NOMO-1 treated with DMSO at 0.1 percent for 48 hours (cell line): ENCODE data around the gene CADM1.

ENCODE experiments used
- DNase-seq: peaks from one replicate; lab custom pipeline; 2025; ENCODE audit not compliant: unreplicated experiment; lab: John Stamatoyannopoulos, UW

CADM1 gene

DNA sequence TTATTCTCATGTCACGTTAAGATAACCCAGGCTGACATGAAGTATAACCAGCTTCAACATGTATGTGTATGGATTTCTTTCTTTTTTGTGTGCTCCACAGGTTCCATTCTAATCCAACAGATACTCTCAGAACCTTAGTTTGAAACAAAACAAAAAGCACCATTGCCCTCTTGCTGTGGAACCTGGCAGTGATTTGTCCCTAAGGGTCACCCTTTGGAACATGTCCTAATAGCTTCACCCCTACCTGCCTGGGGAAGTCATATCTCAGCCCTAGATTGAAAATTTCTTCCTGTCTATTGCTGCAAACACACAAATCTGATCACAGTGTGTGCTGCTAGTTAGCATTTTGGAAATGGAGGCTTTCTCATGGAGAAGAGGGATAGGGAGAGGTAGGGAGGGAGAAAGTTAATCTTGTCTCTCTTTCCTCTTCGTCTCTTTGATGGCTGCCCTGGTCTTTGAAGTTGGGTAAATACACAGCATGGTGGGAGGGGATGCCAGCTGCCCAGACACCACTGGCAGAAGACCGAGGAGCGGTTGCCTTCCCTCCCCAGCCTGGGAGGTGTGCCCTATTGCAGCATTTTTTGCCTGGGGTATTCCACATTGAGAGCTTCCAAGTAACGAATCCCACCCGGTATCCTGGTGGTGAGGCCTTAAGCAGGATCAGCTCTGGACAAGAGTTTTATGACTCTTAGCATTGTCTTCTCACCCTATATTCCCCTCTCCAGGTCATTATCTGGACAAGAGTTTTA lies 11.6 kb upstream of the CADM1 start:
- DNase-seq, result no peak

DNA sequence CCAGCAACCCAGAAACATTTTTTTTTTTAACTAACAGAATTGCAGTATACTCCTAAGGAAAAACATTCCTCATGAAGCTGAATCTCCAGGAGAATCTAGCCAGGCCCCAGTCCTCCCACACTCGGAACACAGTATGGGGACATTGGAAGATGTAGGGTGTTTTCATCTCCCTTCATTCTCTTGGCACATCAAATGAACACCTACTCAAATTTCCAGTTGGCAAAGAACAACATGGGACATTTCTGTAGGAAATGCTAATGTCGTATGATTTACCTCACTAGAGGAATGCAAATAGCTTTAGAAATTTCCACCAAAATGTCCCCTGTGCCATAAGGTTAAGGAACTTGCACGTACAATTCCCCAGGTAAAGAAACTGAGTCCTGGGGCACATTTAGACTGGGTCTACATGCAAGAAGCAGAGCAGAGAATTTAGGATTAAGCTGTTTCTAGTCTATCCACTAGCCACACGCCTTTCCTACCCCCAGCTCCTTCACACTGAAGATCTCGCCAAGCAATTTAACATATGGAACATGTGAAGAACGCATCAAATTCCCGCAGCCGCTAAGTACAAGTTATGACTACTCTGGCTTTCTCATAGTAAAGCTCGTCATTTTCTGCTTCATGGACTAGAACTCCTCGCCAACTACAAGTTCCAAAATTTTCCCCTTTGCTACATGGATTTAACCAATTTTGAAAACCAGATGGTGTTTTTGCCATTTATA lies 2.9 kb upstream of the CADM1 start:
- no peak for DNase-seq

DNA sequence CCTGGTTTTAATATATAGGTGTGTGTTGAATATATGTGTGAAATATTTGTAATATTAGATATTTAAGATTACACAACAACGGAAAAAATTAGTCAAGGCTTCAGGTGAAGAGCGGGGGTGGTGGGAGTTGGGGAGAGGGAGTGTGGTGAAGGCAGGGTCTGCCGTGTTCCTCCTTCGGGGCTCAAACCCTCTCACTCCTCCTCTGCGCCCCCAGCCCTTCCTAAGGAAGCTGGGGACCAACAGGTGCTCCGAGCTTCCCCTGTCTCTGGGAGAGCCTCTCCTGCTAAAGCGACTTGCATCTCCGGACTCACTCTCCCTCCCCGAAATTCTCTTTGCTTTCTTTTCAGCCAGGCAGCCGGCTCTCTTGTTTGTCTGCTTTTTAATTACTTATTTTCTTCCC lies 960 bp upstream of the CADM1 start:
- no peak for DNase-seq

DNA sequence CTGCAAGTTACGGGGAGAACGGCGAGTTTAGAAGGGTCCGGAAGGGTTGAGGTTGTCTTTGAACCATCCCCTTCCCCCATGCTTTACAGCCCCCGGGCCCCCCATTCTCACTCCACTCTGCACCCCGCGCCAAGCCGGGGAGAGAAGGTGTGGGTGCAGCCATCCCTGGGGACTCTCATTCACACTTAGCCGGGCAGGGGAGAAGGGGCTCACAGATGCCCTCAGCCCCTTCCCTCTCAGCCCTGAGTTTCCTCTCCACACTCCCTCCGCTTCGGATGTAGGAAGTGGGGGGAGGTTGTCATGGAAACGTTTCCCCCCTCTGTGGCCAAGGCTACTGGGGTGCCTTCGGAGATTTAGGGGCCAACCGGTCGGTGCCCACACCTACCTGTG lies 334 bp downstream of the CADM1 start:
- no peak for DNase-seq

DNA sequence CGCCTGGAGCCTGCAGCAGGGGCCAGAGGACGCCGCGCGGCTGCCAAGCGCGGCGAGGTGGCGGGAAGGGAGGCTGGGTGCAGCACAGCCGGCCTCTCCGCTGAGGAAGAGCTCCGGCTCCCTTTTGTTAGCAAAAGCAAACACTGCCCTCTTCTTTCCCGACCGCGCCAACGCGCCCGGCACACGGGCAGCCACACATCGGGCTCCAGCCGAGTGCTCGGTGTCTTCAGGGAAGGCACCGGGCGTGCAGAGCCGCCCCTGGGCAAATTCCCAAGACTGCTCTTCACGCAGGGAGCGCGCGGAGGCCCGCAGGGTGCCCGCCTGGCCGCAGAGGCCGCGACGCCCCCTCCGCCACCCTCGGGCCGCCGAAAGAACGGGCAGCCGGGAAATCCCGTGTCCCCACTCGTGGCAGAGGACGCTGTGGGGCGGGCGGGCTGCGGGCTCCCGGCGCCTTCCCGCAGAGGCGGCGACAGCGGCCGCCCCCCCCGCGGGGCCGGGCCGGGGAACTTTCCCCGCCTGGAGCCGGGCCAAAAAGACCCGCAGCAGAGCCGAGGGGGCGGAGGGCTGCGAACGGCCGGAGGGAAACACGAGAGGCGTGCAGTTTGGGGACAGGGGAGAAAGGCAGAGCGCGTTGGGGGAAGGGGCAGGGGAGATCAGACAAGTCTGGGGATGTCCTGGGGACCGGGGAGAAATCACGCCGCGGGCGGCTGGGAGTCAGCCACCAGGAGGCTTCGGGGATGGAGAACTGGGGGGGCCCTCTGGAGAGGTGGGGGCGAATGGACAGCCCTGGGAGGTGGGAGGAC lies 931 bp downstream of the CADM1 start:
- peak; percentile 77 for DNase-seq

DNA sequence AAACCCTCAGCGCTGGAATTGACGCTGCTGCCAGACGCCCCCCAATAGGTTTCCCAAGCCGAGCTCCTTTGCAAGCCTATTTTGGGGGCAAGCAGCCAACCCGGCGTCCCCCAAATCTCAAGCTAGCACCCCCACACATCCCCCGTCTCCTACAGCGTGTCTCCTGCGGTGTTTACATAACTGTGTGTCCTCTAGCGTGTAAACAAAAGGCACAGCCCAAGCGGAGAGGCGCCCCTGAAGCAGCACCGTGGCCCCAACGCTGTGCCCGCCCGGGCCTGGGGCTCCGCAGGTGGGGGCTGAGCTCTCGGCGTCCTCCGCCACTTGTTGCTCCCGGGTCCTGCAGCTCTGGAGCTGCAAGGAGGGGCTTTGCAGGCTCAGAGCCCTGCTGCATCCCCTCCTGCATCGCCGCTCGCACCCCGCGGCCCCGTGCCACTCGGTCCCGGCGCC lies 1.6 kb downstream of the CADM1 start:
- no peak for DNase-seq

DNA sequence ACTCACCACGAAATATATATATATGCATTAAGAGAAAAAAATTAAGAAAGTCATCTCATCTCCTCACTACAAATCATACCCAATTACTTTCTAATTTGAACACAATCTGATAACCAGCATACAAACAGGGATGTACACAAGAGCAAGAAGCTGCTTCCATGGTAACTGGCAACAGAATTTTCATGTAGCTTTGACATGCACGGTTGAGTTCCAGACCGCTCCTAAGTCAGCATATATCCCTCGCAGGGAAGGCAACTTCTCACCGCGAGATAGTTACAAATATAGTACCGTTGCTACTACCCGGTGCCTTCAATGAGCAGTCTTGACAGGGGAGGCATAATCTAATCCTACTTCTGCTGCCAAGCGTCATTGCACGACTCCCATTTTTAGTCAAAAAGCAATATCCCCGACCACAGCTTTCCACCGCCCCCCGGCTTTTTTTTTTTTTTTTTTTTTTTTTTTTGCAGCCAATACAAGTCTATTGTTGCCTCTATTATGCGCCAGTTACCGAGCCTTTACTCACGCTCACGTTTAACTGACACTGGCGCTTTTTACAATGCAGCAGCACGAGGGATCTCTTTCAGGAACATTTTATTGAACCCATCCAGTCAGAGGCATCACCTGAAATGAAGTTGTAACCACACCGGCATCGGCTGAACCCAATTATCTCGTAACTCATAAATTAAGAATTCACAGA lies 2.2 kb downstream of the CADM1 start:
- peak; percentile 16 for DNase-seq

DNA sequence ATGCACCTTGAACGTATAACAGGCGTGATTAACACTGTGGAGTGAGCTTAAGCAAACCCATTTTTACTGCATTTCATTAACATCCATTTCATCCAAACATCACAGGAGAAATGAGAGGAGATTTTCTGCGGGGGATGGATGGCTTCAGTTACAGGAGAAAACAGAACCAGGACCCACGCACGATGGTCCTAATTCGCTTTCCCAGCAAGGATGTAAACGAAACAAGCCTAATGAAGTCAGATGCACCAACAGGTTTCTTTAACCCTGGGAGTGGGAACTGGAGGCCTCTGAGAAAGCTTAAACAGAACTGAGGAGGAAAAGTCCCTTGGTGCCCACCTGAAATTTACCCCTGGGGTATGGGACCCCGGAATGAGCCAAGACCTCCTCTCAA lies 2.7 kb downstream of the CADM1 start:
- no peak for DNase-seq

DNA sequence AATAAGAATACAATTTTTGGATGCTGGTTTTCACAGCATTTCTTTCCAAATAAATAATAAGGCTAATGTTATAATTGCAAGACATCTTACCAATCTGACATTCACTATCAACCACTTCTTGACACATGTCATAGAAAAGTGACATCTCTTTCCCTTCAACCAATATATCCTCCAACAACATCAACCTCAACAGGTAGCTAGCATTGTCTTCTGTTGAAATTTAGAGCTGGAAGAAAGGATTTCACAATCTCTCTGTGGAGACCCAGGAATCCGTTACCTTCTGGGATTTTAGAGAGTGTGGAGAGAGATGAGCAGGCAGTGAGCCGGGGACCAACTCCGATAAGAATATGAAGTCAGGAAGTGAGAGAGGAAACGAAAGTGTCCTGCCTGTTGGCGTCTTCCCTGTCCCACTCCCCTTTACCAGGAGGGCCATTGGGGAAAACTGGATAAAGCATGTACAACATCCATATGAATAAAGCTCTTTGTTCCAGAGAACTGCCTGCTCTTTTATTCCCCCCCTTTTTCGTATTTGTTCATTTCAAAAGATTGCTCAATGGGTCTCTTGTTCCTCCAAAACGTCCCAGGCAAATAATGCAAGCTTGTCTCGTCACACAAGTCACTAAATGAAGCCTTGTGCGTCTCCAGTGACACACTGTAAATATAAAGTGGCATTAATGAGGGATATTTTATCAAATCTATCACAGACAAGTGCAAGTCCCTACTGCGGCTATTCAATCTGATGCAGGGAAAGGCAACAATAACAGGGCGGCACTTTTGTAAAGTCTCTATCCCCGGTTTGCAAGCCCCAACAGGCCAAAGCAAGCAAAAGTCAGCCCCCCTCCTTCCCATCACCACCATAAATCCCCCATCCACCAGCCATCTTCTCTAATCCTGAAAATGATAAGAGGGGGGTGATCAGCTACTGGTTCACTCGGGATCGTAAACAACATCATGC lies 3.4 kb downstream of the CADM1 start:
- DNase-seq, result peak; percentile 61

DNA sequence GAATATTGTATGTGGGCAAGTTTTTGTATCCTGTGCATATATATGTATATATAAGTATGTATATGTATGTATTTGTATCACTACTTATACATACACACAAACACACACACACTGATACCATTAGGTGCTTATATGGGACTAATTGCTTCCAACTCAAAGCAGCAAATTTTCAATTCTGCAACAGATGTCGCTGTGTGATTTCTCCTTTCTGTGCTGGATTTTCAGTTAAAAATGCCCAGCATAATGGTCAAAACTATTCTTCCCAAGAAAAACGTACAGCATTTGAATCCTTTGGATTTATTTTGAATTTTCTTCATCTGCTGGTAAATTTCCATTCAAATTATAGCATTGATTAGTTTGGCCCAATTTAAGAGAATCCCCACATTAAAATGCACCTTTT lies 4.3 kb downstream of the CADM1 start:
- no peak for DNase-seq

DNA sequence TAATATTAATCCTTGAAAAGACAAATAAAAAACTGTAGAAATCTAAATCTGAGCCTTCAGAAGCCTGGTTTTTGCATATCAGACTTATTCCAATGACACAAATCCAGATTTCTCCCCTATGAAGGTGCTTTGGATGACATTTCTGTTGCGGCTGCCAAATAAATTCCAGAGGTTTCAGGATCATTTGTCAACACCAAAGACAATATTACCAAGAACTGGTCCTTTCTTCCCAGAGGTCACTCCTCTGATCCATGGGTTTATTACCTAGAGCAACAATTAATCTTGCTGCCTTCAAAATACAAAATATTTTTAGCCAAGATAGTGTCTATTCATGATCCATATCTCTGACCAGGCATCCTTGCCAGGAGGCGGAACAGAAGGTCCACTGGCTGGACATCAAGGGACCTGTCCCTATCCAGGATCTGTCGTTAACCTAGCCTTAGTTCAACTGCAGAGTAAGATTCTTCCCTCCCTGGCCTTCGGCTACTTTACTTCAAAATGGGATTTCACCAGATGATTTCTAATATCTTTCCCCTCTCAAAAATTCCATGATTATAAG lies 4.9 kb downstream of the CADM1 start:
- DNase-seq, result no peak

DNA sequence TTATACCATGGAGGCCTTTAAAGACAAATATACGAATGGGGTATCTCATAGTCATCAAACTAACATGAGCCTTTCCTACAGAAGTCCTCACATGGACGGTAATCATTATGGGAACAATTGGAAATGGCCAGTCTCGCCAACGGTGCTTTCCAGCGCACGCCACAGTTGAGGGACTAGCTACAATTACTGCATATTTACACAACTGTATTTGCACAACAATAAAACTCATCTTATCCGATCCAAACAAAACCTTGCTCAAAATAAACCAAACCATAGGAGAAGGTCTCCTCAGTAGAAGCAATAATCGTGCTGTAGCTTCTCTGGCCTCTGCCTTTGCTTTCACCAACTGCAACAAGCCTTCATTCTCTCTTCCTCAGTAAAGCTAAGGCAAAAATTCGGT lies 5.9 kb downstream of the CADM1 start:
- DNase-seq, result no peak

DNA sequence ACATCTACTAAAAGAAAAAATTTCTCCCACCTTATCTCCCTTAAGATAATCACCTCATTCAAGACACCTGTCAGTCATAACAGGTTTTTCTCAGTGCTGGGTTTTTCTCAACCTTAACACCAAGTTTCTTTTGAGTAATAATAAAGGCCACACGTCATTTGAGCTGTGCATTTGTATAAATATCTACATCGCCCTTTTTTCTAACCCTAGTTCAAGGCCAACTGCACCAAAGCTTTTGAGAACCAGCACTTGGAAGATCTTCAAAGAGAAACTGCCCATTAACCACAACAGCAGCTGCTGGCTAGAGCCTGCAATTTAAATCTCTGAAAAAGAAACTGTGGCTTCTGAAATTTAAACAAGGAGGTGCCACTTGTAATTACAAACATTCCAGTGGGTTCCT lies 6.9 kb downstream of the CADM1 start:
- no peak for DNase-seq

DNA sequence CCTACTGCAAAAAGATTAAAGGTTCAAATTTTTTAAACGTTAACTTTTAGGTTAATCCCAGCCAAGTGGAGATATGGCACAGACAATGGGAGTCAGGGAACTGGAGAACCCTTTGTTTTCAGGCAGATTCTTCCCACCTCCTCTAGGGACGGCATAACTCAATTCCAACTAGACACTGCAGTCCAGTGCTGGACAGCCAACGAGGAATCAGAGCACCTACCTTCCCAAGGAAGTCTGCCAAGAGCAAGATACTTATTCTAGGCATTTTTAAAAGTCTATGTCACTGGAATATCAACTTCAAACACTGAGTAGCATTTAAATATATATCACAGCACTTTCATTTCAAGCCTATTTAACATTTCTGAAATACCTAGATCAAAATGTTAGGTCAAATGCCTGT lies 7.3 kb downstream of the CADM1 start:
- DNase-seq, result no peak

DNA sequence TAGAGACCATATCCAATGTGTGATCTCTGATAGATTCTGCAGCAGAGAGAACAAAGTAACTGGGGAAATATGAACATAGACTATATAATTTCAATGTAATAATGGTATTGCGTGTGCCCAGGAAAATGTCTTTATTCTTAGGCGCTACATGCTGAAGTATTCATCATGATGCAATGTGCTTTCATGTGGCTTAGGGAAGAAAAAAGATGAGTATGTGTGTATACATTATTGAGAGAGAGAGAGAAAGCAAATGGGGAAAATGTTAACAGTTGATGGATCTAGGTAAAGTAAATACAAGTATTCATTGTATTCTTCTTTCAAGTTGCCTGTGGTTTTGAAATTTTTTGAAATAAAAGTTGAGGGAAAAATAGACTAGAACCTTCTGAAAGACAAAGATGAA lies 10.3 kb downstream of the CADM1 start:
- no peak for DNase-seq

DNA sequence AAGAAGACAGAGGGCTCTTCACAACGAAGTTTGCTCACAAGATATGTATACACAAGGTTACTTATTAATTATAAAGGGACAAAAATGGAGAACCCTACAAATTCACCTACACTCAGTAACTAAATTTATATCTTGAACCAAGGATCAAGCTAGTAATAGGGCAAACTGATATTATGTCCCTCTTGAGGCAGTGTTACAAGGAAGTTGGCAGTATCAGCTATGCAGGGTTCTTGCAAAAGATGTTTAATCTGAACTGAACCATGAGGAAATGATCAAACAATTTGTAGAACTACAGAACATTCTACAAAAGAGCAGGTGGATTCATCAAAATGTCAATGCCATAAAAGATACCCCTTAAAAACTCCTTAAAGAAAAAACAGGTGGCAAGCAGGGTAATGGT lies 10.7 kb downstream of the CADM1 start:
- no peak for DNase-seq

DNA sequence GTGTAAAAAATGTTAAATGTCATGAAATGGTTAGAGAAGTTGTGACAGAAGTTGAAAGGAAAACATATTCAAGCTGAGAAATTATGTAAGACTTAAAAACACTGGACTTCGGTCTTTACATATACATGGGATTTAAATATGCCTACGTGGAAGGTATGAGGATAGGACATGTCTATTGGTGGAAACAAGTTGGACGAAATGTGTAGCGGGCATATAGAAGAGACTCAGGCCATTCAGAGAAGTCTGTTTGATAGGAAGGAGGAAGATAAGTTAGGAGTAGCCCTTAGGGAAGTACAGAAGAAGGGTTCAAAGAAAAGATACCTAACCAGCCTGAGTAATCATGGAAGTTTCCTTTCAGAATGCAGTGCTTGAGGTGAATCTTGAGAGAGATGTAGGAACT lies 14.7 kb downstream of the CADM1 start:
- DNase-seq, result no peak

DNA sequence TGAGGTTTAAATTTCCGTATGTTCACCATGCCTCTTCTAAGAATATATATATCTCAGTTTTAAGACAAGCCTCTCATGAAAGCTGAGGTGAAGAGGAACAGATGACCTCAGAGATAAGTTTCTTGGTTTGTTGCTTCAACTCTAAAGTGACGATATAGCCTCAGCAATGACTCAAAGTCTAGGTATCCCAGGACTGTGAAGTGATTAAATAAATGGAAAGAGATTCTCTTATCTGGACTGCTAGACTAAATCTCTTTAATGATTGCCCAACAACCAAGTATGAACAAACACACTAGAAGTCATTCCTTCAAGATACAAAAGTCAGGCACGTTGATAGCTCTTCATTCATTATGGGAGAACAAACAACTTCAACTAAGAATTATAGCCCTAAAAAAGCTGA lies 15.3 kb downstream of the CADM1 start:
- DNase-seq, result no peak

DNA sequence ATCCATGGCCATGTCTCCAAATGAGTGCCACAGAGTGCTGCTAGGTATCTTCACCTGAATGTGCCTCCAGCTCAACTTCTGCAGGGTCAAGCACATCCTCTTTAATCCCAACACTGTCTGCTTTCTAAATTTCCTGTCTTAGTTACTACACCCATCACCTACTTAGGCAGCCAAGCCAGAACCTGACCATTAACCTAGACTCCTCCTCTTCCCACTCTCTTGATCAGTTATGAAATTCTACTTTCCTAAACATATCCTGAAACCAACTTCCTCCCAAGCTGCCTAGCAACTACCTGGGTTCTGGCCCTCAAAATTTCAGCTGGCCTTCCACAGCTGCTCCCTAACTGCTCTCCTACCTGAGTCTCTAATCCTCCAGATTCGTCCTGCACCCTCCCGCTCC lies 22.7 kb downstream of the CADM1 start:
- peak; percentile 10 for DNase-seq

DNA sequence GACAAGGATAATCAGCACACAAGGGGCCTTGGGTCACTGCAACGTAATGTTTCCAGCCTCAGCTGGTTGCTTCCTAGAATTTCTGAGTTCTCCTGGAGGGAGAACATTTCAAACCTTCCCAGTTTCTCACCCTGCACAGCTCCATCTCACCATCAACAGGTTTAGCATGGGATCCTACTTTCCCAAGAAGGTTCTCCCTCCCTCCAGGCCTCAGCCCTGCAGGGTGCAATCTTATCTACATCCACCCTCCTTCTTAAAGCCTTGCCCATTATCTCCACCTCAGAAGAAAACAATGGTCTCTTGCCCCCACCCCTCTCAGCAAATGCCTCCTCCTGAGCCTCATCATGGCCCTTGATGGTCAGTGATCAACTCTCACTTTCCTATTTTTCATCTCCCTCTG lies 23.6 kb downstream of the CADM1 start:
- no peak for DNase-seq
